DND-41 (cell line): ENCODE data around the gene SLC17A6.

ENCODE experiments used
- EZH2 ChIP-seq: IDR thresholded peaks from 3 replicates; pipeline ENCODE4 v1.6.1; 2012; ENCODE audit warnings: borderline replicate concordance, low read depth, mild to moderate bottlenecking, moderate library complexity, low read length, inconsistent platforms; ENCODE audit not compliant: severe bottlenecking
- TF ChIP-seq, protein P1 (sequence below): IDR thresholded peaks from 2 replicates; pipeline ENCODE4 v1.5.1; 2012; ENCODE audit warnings: borderline replicate concordance, low read length, moderate library complexity, mild to moderate bottlenecking; ENCODE audit not compliant: poor library complexity, severe bottlenecking; ENCODE audit errors: extremely low read depth

DNA sequence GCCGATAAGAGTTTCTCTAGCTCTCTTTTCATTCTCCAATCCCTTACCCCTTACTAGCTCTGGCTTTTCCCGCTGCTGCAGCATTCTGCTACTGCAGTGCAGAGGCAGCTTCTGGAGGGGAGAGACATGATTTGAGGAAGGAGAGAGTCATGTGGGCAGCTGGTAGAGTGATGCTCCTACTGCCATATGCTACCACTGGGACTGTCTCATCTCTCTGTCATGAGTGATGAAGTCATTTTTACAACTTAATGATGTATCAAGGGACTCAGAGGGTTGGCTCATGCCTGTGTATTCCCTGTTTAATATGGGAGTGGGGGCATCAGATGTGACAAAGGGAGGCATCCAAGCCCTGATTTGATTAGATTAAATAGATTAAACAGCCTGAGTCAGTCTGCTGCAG, 11.3 kb downstream of the SLC17A6 start:
- TF ChIP-seq, protein P1, sequence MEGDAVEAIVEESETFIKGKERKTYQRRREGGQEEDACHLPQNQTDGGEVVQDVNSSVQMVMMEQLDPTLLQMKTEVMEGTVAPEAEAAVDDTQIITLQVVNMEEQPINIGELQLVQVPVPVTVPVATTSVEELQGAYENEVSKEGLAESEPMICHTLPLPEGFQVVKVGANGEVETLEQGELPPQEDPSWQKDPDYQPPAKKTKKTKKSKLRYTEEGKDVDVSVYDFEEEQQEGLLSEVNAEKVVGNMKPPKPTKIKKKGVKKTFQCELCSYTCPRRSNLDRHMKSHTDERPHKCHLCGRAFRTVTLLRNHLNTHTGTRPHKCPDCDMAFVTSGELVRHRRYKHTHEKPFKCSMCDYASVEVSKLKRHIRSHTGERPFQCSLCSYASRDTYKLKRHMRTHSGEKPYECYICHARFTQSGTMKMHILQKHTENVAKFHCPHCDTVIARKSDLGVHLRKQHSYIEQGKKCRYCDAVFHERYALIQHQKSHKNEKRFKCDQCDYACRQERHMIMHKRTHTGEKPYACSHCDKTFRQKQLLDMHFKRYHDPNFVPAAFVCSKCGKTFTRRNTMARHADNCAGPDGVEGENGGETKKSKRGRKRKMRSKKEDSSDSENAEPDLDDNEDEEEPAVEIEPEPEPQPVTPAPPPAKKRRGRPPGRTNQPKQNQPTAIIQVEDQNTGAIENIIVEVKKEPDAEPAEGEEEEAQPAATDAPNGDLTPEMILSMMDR: no peak
- TF ChIP-seq EZH2: no peak
